ENCODE results near the gene PP2D1. TPM values are rescaled to one million over a fixed set of nuclear protein-coding genes. Genes with fewer than 3 reads are reported as not detected.

PP2D1 gene
- total and polyA plus RNA-seq, 2 donors (not counting 3 experiments of a cell fraction or from before 2014, with no cell fraction given): not detected

- no peaks in the 10 kb centered on the region for H3K27me3 ChIP-seq (ENCODE audit: control insufficient read depth in 2 of 2, insufficient read depth in 2 of 2, low read length in 2 of 2)
- H4K20me1 ChIP-seq (replicated peaks; ENCODE audit: control insufficient read depth, extremely low read depth, insufficient read depth, low read length): no peaks in the 10 kb centered on the region
- H3K36me3 ChIP-seq (ENCODE audit: control insufficient read depth in 2 of 2, extremely low read depth in 1 of 2, insufficient read depth in 2 of 2, low read length in 2 of 2): no peaks in the 10 kb centered on the region
- no peak overlapping the region for H3K27ac ChIP-seq (ENCODE audit: insufficient read depth, low read depth, low read length)
- DNase-seq (ENCODE audit: low read depth, low spot score) (no peak), FAIRE-seq (no peak)
- H2AFZ ChIP-seq (ENCODE audit: low read depth, low read length): no peak overlapping the region
- H3K79me2 ChIP-seq (ENCODE audit: control insufficient read depth, insufficient read depth, low read length): no peaks in the 10 kb centered on the region
- H3K4me1 ChIP-seq (ENCODE audit: control insufficient read depth, extremely low read depth, insufficient read depth, low read length): peaks cover 7% of the 10 kb centered on the region
- CTCF ChIA-PET: no interaction called here
- no peak overlapping the region for H3K4me3 ChIP-seq (replicated peaks in 1 of 3; ENCODE audit: insufficient read depth in 1 of 3, low read depth in 1 of 3, low read length in 3 of 3)
- H3K9ac ChIP-seq (replicated peaks; ENCODE audit: extremely low read depth, insufficient read depth, low read length): no peak overlapping the region
- no peaks in the 10 kb centered on the region for H3K9me1 ChIP-seq (replicated peaks; ENCODE audit: control insufficient read depth, extremely low read depth, insufficient read depth, low read length)
- intact Hi-C loops (cut with micrococcal nuclease) (no loop called here), dilution Hi-C loops (cut with MboI; ENCODE audit: extremely low pct_ligation_motif_present, low sequenced_read_pairs) (no loop called here)
- H3K4me2 ChIP-seq (ENCODE audit: insufficient read depth, low read length): no peak overlapping the region
- no TSS peak for BruUV-seq (replicated peaks)
- no peak for TF ChIP-seq FOS (IDR thresholded peaks at IDR 0.05; ENCODE audit: borderline replicate concordance, insufficient read depth, low read length)
- no peak for TF ChIP-seq CTCF (IDR thresholded peaks at IDR 0.05; ENCODE audit: extremely low read depth in 1 of 2, insufficient read depth in 1 of 2, low read depth in 1 of 2, low read length in 2 of 2)
- TF ChIP-seq MAX (IDR thresholded peaks at IDR 0.05; ENCODE audit: insufficient read depth, insufficient read length): no peak
- TF ChIP-seq MYC (IDR thresholded peaks at IDR 0.05; ENCODE audit: low read depth, low read length): no peak
- TF ChIP-seq GATA2 (IDR thresholded peaks at IDR 0.05; ENCODE audit: insufficient read depth, insufficient read length, low read depth, low read length): no peak
- no peak for TF ChIP-seq POLR2AphosphoS5 (IDR thresholded peaks at IDR 0.05; ENCODE audit: insufficient read depth, low read depth, low read length)
- no peak for TF ChIP-seq JUN (IDR thresholded peaks at IDR 0.05; ENCODE audit: borderline replicate concordance, insufficient read depth, insufficient read length, low read depth)
- TF ChIP-seq EZH2 (IDR thresholded peaks at IDR 0.05; ENCODE audit: borderline replicate concordance, low read depth, low read length, severe bottlenecking): no peak
- no peak for TF ChIP-seq POLR2A (IDR thresholded peaks at IDR 0.05; ENCODE audit: low read depth, low read length)
- H3K9me3 ChIP-seq (replicated peaks; ENCODE audit: control insufficient read depth, insufficient read depth, low read length): no peaks in the 10 kb centered on the region
- POLR2A ChIA-PET: no interaction called here
Observed at GRCh38 chr3:20047341-20047779, 35.3 kb upstream of the PP2D1 start.
